ENCODE data around the gene ATG7.
A peak's percentile ranks its signal among the peaks of the same experiment; 100 is the strongest.

ATG7 gene

DNA sequence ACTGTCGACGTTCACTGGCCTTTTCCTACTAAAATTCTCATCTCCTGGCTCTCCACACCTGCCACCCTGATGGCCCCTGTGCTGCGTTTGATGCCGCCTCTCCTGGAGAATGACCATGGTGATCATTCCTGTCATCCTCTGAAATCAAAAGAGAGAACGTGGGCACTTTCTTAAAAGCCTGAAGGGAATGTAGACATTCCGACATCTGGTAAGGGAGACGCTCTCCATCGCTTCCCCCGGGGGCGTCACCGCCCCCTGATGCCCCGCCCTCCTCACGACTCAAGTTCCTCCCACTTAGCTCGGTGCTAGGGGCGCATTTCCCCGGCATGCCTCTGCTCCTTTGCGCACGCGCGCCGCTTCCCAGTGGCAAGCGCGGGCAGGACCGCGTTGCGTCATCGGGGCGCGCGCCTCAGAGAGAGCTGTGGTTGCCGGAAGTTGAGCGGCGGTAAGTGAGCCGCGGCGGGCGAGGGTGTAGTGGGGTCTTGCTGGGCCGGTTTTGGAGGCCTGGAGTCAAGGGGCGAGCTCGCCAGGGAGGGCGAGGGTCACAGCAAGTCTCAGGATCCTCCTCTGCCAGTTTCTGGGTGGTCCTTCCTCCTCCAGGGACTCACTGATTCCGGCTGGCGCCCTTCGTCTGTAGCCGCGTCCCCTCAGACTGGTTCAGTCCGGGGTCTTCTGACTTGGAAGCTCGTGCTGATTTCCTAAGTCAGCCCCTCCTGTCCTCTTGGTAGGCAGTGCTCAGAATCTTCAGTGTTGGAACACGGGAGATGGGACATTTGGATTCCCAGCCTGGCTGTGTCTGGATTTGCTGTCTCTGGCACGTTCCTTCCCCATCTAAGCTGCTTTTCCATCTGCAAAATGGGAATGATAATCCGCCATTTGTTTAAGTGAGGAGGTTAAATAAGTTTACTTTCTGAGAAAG is at the start of gene ATG7:
ATG7 (plus strand) TSS at position 412 of the 919 bp plus-strand sequence. CDS start 26,299 bp downstream, outside the sequence.
- TF ChIP-seq, protein P1, sequence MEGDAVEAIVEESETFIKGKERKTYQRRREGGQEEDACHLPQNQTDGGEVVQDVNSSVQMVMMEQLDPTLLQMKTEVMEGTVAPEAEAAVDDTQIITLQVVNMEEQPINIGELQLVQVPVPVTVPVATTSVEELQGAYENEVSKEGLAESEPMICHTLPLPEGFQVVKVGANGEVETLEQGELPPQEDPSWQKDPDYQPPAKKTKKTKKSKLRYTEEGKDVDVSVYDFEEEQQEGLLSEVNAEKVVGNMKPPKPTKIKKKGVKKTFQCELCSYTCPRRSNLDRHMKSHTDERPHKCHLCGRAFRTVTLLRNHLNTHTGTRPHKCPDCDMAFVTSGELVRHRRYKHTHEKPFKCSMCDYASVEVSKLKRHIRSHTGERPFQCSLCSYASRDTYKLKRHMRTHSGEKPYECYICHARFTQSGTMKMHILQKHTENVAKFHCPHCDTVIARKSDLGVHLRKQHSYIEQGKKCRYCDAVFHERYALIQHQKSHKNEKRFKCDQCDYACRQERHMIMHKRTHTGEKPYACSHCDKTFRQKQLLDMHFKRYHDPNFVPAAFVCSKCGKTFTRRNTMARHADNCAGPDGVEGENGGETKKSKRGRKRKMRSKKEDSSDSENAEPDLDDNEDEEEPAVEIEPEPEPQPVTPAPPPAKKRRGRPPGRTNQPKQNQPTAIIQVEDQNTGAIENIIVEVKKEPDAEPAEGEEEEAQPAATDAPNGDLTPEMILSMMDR (IDR thresholded peaks at IDR 0.05; ENCODE audit: low read depth, low read length): no peak

DNA sequence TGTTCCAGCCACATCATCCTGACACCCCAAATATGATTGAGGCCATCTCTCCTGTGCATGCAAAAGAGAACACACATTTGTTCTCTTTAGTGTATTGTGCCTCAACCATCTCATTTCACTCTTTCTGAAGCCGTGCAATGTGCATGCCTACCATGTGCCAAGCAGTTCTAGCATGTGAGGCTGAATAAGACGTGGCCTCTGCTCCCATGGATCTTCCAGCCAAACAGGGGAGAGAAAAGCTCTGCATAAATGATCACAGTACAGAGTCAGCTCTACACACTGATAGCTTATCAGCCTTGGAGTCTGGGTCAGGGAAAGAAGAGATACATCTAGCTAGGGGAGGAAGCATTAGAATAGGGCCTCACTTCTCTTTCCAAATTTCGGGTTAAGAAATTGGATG is 48.2 kb upstream of the ATG7 start:
- DNase-seq (ENCODE audit: low read depth in 2 of 2): no peak
- TF ChIP-seq, protein P1 (IDR thresholded peaks at IDR 0.05; ENCODE audit: low read depth, low read length): no peak
- no peak overlapping the region for H3K4me3 ChIP-seq (replicated peaks in 1 of 2; ENCODE audit: low read depth in 2 of 2, low read length in 2 of 2)

More for the DNA sequence above, at the start of gene ATG7:
- peak within 1 kb of the TSS; percentile 92 for H3K4me3 ChIP-seq (replicated peaks in 1 of 2; ENCODE audit: low read depth in 2 of 2, low read length in 2 of 2)
- peak; percentile 97 to 98 for DNase-seq (ENCODE audit: low read depth in 2 of 2)

GRCh38 chr3:11224870-11225229 is 47.3 kb upstream of the ATG7 start:
- peak overlapping the region in 1 of 2 donors; percentile 50 for H3K4me3 ChIP-seq (replicated peaks in 1 of 2; ENCODE audit: low read depth in 2 of 2, low read length in 2 of 2)
- DNase-seq (ENCODE audit: low read depth in 2 of 2): no peak
- TF ChIP-seq, protein P1 (IDR thresholded peaks at IDR 0.05; ENCODE audit: low read depth, low read length): no peak

- peak overlapping the region; percentile 13 to 50 for H3K4me3 ChIP-seq (replicated peaks in 1 of 2; ENCODE audit: low read depth in 2 of 2, low read length in 2 of 2)
- TF ChIP-seq, protein P1 (IDR thresholded peaks at IDR 0.05; ENCODE audit: low read depth, low read length): no peak
- DNase-seq (ENCODE audit: low read depth in 2 of 2): no peak
Observed at GRCh38 chr3:11226042-11226370, 46.2 kb upstream of the ATG7 start.

GRCh38 chr3:11228041-11228440 is 44.2 kb upstream of the ATG7 start:
- TF ChIP-seq, protein P1 (IDR thresholded peaks at IDR 0.05; ENCODE audit: low read depth, low read length): no peak
- DNase-seq (ENCODE audit: low read depth in 2 of 2): no peak
- H3K4me3 ChIP-seq (replicated peaks in 1 of 2; ENCODE audit: low read depth in 2 of 2, low read length in 2 of 2): no peak overlapping the region

DNA sequence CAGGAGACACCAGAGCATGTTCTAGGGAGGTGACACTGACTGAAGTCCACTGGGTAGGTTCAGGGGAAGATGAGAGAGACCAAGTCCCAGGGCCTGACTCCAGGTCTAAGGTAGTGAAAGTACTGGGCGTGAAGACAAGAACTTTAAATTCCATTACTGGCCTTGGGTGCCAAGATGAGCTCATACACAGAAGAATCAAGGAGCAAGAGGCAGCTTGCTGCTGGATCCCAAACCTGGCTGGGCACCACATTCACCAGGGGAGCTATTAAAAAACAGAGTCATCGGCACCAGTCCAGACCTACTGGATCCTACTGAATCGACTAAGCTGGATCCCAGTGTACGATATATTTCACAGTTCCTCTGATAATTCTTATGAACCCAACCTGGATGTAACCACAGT is 42.1 kb upstream of the ATG7 start:
- no peak overlapping the region for H3K4me3 ChIP-seq (replicated peaks in 1 of 2; ENCODE audit: low read depth in 2 of 2, low read length in 2 of 2)

More for the DNA sequence above, 42.1 kb upstream of the ATG7 start:
- no peak for DNase-seq (ENCODE audit: low read depth in 2 of 2)
- TF ChIP-seq, protein P1 (IDR thresholded peaks at IDR 0.05; ENCODE audit: low read depth, low read length): no peak
